OCI-LY7 (cell line): ENCODE results near the gene TMEM204. TPM values are rescaled to one million over a fixed set of nuclear protein-coding genes. Genes with fewer than 3 reads are reported as not detected.

Experiments used
- BruUV-seq: library from RNA; stranded (reverse); fragments of 400-500 nt; replicated peaks from 2 replicates; lab custom pipeline; 2021; lab: Mats Ljungman, UMichigan
- CTCF ChIA-PET: fragments of 300-600 bp; sonication (Branson Sonifier 250); formaldehyde crosslinking; loops from one replicate; lab custom pipeline; 2022; ENCODE audit warnings: antibody characterized with exemption; ENCODE audit not compliant: unreplicated experiment; lab: Charles Lee
- POLR2A ChIA-PET: fragments of 300-600 bp; sonication (Branson Sonifier 250); formaldehyde crosslinking; loops from one replicate; lab custom pipeline; 2022; ENCODE audit warnings: antibody characterized with exemption; lab: Charles Lee
- DNase-seq: peaks from one replicate; pipeline ENCODE4 v3.0.0-alpha.2; 2015; ENCODE audit warnings: low spot score
- H2AFZ ChIP-seq: fragments of 200-600 bp; sonication (generic), shearing (Covaris generic); 2 replicates; pipeline ENCODE4 v1.6.1; 2014; ENCODE audit warnings: mild to moderate bottlenecking, antibody characterized with exemption, low read length, moderate library complexity
- H3K27ac ChIP-seq: fragments of 200-600 bp; sonication (generic); 2 replicates; pipeline ENCODE4 v1.5.1; 2014; ENCODE audit warnings: mixed run types, low read depth, mild to moderate bottlenecking, moderate library complexity, low read length, inconsistent platforms; ENCODE audit not compliant: poor library complexity, severe bottlenecking
- H3K36me3 ChIP-seq: fragments of 200-600 bp; sonication (generic); 2 replicates; pipeline ENCODE4 v1.6.1; 2014; ENCODE audit warnings: mild to moderate bottlenecking, antibody characterized with exemption, low read length, moderate library complexity, mixed read lengths; ENCODE audit not compliant: insufficient read depth
- H3K4me1 ChIP-seq: fragments of 200-600 bp; sonication (generic); 2 replicates; pipeline ENCODE4 v1.5.1; 2014; ENCODE audit warnings: mild to moderate bottlenecking, low read length; ENCODE audit not compliant: insufficient read depth, poor library complexity, severe bottlenecking
- H3K4me2 ChIP-seq: fragments of 200-600 bp; sonication (generic); 2 replicates; pipeline ENCODE4 v1.6.1; 2014; ENCODE audit warnings: mild to moderate bottlenecking, low read length
- H3K4me3 ChIP-seq: fragments of 200-600 bp; sonication (generic); 2 replicates; pipeline ENCODE4 v1.5.1; 2014; ENCODE audit warnings: mild to moderate bottlenecking, low read depth, low read length; ENCODE audit not compliant: poor library complexity, severe bottlenecking
- H3K79me2 ChIP-seq: fragments of 200-600 bp; sonication (generic); 2 replicates; pipeline ENCODE4 v1.6.1; 2016; ENCODE audit warnings: low read depth, mild to moderate bottlenecking, low read length, moderate library complexity, mixed read lengths; ENCODE audit not compliant: insufficient read depth
- H3K9me2 ChIP-seq: fragments of 200-600 bp; sonication (generic); 2 replicates; pipeline ENCODE4 v1.6.1; 2016; ENCODE audit warnings: mild to moderate bottlenecking, low read length, mixed read lengths; ENCODE audit not compliant: insufficient read depth
- H3K9me3 ChIP-seq: fragments of 200-600 bp; sonication (generic); 2 replicates; pipeline ENCODE4 v1.6.1; 2014; ENCODE audit warnings: mild to moderate bottlenecking, mixed run types, low read length, mixed read lengths
- H4K20me1 ChIP-seq: fragments of 200-600 bp; sonication (generic); 2 replicates; pipeline ENCODE4 v1.6.1; 2014; ENCODE audit warnings: mild to moderate bottlenecking, antibody characterized with exemption, low read length, moderate library complexity, mixed read lengths; ENCODE audit not compliant: insufficient read depth
- EZH2phosphoT487 ChIP-seq: fragments of 200-600 bp; sonication (generic); IDR thresholded peaks from 2 replicates; pipeline ENCODE4 v1.6.1; 2018; ENCODE audit warnings: low read depth, borderline replicate concordance, mild to moderate bottlenecking, mixed run types, antibody characterized with exemption, low read length, moderate library complexity, mixed read lengths
- intact Hi-C: fragments of 100-400 bp; cut with micrococcal nuclease; formaldehyde crosslinking; loops from one replicate; pipeline ENCODE4 v1.10.0; 2022; ENCODE audit not compliant: unreplicated experiment
- total RNA-seq, 2 experiments: library from RNA; depleted of rRNA in 1 of 2; stranded (reverse); fragments of >200 nt in 1 of 2; shearing (Covaris generic) in 1 of 2; gene quantifications; 2 replicates each; pipeline ENCODE4 v1.2.3, GENCODE V29; 2014 to 2022
- TF ChIP-seq, protein P1 (sequence below): fragments of 200-600 bp; sonication (generic); conservative IDR thresholded peaks from 2 replicates; pipeline ENCODE4 v1.5.1; 2014; ENCODE audit warnings: mild to moderate bottlenecking, antibody characterized with exemption, low read length, moderate library complexity, mixed read lengths

Gene TMEM204
- total RNA-seq, 2 experiments from 2014 or later, result not detected

DNA sequence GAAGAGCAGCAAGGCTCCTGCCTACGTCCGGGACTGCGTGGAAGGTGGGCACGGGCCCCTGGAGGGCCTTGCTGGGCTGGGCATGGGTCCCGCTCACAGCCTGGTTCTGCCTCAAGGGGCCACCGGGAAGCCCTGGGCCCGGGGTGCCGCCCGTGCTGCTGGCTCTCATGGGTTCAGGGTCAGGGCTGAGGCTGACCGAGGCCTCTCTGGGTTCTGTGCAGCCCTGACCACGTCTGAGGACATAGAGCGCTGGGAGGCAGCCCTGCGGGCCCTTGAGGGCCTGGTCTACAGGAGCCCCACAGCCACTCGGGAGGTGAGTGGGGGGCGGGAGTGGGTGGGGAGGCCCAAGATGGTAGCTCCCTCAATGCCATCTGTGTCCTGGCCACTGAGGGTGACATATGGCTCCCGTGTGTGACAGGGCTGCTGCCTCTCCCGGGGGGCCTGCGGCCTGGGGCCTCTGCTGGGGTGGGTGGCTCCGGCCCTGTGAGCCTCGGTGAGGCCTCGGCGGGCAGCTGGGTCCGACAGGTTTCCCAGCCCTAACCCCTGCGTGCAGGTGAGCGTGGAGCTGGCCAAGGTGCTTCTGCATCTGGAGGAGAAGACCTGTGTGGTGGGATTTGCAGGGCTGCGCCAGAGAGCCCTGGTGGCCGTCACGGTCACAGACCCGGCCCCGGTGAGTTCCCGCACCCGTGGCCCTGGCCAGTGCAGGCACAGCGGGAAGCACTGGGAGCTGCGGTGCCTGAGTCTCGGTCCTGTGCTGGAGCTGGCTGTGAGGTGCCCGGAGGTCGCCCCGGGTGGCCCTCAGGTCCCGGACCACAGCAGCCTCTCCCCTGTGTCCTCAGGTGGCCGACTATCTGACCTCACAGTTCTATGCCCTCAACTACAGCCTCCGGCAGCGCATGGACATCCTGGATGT lies 31.1 kb upstream of the TMEM204 start:
- intact Hi-C loops, result no loop called here
- Histone ChIP-seq H3K27ac (no peak overlapping the region), H3K4me1 (no peaks in the 10 kb centered on the region), H3K79me2 (no peaks in the 10 kb centered on the region), H3K9me3 (no peaks in the 10 kb centered on the region), H3K4me3 (no peak overlapping the region), H4K20me1 (no peaks in the 10 kb centered on the region), H3K4me2 (no peak overlapping the region), H3K9me2 (no peaks in the 10 kb centered on the region), H3K36me3 (peaks cover 64% of the 10 kb centered on the region), H2AFZ (no peak overlapping the region)
- POLR2A ChIA-PET, result no interaction called here
- DNase-seq, result no peak
- no TSS peak for BruUV-seq
- TF ChIP-seq, protein P1, sequence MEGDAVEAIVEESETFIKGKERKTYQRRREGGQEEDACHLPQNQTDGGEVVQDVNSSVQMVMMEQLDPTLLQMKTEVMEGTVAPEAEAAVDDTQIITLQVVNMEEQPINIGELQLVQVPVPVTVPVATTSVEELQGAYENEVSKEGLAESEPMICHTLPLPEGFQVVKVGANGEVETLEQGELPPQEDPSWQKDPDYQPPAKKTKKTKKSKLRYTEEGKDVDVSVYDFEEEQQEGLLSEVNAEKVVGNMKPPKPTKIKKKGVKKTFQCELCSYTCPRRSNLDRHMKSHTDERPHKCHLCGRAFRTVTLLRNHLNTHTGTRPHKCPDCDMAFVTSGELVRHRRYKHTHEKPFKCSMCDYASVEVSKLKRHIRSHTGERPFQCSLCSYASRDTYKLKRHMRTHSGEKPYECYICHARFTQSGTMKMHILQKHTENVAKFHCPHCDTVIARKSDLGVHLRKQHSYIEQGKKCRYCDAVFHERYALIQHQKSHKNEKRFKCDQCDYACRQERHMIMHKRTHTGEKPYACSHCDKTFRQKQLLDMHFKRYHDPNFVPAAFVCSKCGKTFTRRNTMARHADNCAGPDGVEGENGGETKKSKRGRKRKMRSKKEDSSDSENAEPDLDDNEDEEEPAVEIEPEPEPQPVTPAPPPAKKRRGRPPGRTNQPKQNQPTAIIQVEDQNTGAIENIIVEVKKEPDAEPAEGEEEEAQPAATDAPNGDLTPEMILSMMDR, result no peak
- TF ChIP-seq EZH2phosphoT487, result no peak
- CTCF ChIA-PET, result no interaction called here

DNA sequence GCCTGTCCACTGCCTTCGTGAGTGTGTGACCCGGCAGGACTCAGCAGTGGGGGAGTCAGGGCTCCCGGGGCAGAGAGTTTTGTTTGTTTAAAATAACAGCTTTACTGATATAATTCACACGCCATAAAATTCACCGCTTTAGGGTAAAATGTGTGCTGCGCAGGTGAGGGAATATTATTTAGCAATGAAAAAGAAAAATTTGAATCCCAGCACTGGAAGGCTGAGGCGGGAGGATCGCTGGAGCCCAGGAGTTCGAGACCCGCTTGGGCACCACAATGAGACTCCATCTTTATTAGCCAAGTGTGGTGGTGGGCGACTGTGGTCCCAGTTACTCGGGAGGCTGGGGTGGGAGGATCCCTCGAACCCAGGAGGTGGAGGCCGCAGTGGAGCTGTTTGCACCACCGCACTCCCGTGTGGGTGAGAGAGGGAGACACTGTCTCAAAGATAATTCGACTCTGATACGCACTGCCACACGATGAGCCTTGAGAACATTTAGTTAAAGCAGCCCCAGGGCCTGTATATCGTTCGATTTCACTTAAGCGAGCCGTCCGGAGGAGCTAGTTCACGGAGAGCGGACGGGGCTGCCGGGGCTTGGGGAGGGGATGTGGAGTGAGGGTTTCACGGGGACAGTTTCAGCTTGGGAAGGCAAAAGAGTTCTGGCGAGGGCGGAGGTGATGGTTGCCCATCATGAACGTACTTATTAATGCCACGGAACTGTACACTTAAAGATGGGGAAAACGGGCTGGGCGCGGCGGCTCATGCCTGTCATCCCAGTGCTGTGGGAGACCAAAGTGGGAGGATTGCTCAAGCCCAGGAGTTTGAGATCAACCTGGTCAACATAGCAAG lies 30.1 kb upstream of the TMEM204 start:
- no peaks in the 10 kb centered on the region for H4K20me1 ChIP-seq
- intact Hi-C loops, result no loop called here
- no peaks in the 10 kb centered on the region for H3K9me2 ChIP-seq
- TSS peak; percentile 49 for BruUV-seq
- H2AFZ ChIP-seq, result no peak overlapping the region
- no peak overlapping the region for H3K4me2 ChIP-seq
- no peaks in the 10 kb centered on the region for H3K79me2 ChIP-seq
- no peaks in the 10 kb centered on the region for H3K9me3 ChIP-seq
- DNase-seq, result no peak
- no peak overlapping the region for H3K27ac ChIP-seq
- peaks cover 55% of the 10 kb centered on the region for H3K36me3 ChIP-seq
- ChIA-PET CTCF (no interaction called here), POLR2A (no interaction called here)
- no peak overlapping the region for H3K4me3 ChIP-seq
- TF ChIP-seq EZH2phosphoT487, result no peak
- TF ChIP-seq, protein P1, result no peak
- H3K4me1 ChIP-seq, result no peaks in the 10 kb centered on the region
